GM19463 (cell line): ENCODE measurements around the gene AGBL3.

Experiments used
- ATAC-seq: cut with Tn5 transposase; IDR thresholded peaks from one replicate; pipeline ENCODE4 v1.9.1; 2021; ENCODE audit warnings: mild to moderate bottlenecking, moderate library complexity; ENCODE audit not compliant: unreplicated experiment

The AGBL3 gene

GRCh38 chr7:135181929-135182678 lies 195.8 kb downstream of the AGBL3 start:
- no peak for ATAC-seq

DNA sequence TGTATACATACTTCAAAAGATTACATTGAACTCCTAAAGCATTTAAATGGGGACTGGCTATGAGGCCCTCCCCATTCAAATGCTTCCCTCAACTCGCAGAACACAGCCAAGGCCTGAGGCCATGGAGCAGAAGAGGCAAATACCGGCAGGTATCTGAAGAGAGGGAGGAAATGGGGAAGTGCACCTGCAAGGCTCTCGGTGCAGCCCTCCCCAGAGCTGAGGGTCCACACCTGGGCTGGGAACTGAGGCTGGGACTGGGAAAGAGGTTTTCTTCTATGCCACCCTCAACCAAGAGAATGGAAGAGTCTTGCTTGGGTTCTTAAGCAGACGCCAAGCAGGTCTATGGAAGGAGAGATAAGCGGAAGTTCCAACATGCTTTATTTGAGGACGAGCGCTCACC lies 197.2 kb downstream of the AGBL3 start:
- ATAC-seq: no peak

GRCh38 chr7:135184254-135184841 lies 198.0 kb downstream of the AGBL3 start:
- ATAC-seq: no peak
